Measurements from ENCODE around the gene USP15.

USP15 gene

GRCh38 chr12:62259993-62260732, at the start of gene USP15:
Gene USP15, plus strand, starts transcription at chr12:62260404. Its CDS starts 11 bp downstream, at chr12:62260415.
- peak; percentile 95 for DNase-seq (ENCODE audit: low read depth)

- DNase-seq (ENCODE audit: low read depth): no peak
Measured at GRCh38 chr12:62210422-62210821, 49.8 kb upstream of the USP15 start.

GRCh38 chr12:62211510-62211909, 48.7 kb upstream of the USP15 start:
- DNase-seq (ENCODE audit: low read depth): no peak

GRCh38 chr12:62214846-62215245, 45.4 kb upstream of the USP15 start:
- DNase-seq (ENCODE audit: low read depth): no peak

- DNase-seq (ENCODE audit: low read depth): no peak
Measured at GRCh38 chr12:62215506-62215905, 44.7 kb upstream of the USP15 start.

- no peak for DNase-seq (ENCODE audit: low read depth)
Measured at GRCh38 chr12:62217466-62218194, 42.6 kb upstream of the USP15 start.

- no peak for DNase-seq (ENCODE audit: low read depth)
Measured at GRCh38 chr12:62221107-62221506, 39.1 kb upstream of the USP15 start.

- no peak for DNase-seq (ENCODE audit: low read depth)
Measured at GRCh38 chr12:62224601-62225000, 35.6 kb upstream of the USP15 start.

- no peak for DNase-seq (ENCODE audit: low read depth)
Measured at GRCh38 chr12:62227091-62227490, 33.1 kb upstream of the USP15 start.

GRCh38 chr12:62230652-62231051, 29.6 kb upstream of the USP15 start:
- no peak for DNase-seq (ENCODE audit: low read depth)

GRCh38 chr12:62232143-62232729, 28.0 kb upstream of the USP15 start:
- DNase-seq (ENCODE audit: low read depth): no peak

- DNase-seq (ENCODE audit: low read depth): no peak
Measured at GRCh38 chr12:62233805-62234204, 26.4 kb upstream of the USP15 start.

- DNase-seq (ENCODE audit: low read depth): no peak
Measured at GRCh38 chr12:62239571-62239970, 20.6 kb upstream of the USP15 start.

- DNase-seq (ENCODE audit: low read depth): no peak
Measured at GRCh38 chr12:62247281-62248045, 12.7 kb upstream of the USP15 start.

- no peak for DNase-seq (ENCODE audit: low read depth)
Measured at GRCh38 chr12:62248873-62249272, 11.3 kb upstream of the USP15 start.

- no peak for DNase-seq (ENCODE audit: low read depth)
Measured at GRCh38 chr12:62249419-62249818, 10.8 kb upstream of the USP15 start.

- DNase-seq (ENCODE audit: low read depth): no peak
Measured at GRCh38 chr12:62250671-62251608, 9.3 kb upstream of the USP15 start.

- DNase-seq (ENCODE audit: low read depth): no peak
Measured at GRCh38 chr12:62251609-62251958, 8.6 kb upstream of the USP15 start.

- DNase-seq (ENCODE audit: low read depth): no peak
Measured at GRCh38 chr12:62252576-62252975, 7.6 kb upstream of the USP15 start.

GRCh38 chr12:62254967-62255366, 5.2 kb upstream of the USP15 start:
- no peak for DNase-seq (ENCODE audit: low read depth)

- peak; percentile 58 for DNase-seq (ENCODE audit: low read depth)
Measured at GRCh38 chr12:62256408-62257096, 3.7 kb upstream of the USP15 start.

Data from stimulated activated CD8-positive, alpha-beta memory T cell treated with anti-CD3 and anti-CD28 coated beads, Interleukin-12 subunit alpha, Interleukin-12 subunit beta, amount 100 ng/mL, for 4 hours (primary cell).